Tibial nerve (tissue), 3 donors: ENCODE results near the gene NEDD4L.

ENCODE experiments used
- CTCF ChIP-seq, 5 experiments: fragments of 200-600 bp in 3 of 5; fragments of 450-650 bp in 2 of 5; sonication (generic) in 3 of 5; IDR thresholded peaks; one replicate each; pipeline ENCODE4 v1.5.1; 2016 to 2019; ENCODE audit warnings: antibody characterized with exemption in 5 of 5, mild to moderate bottlenecking in 3 of 5, moderate library complexity in 2 of 5
- POLR2A ChIP-seq, 2 donors: fragments of 450-650 bp; IDR thresholded peaks; one replicate each; pipeline ENCODE4 v1.6.1; 2017; ENCODE audit warnings: antibody characterized with exemption in 2 of 2, mild to moderate bottlenecking in 2 of 2, moderate library complexity in 2 of 2

- TF ChIP-seq CTCF (IDR thresholded peaks at IDR 0.05) (no peak), POLR2A (IDR thresholded peaks at IDR 0.05) (no peak)
These were observed 350.0 kb downstream of the NEDD4L start for GRCh38 chr18:58394046-58394445.
